ENCODE data around the gene TPRN.

The TPRN gene

DNA sequence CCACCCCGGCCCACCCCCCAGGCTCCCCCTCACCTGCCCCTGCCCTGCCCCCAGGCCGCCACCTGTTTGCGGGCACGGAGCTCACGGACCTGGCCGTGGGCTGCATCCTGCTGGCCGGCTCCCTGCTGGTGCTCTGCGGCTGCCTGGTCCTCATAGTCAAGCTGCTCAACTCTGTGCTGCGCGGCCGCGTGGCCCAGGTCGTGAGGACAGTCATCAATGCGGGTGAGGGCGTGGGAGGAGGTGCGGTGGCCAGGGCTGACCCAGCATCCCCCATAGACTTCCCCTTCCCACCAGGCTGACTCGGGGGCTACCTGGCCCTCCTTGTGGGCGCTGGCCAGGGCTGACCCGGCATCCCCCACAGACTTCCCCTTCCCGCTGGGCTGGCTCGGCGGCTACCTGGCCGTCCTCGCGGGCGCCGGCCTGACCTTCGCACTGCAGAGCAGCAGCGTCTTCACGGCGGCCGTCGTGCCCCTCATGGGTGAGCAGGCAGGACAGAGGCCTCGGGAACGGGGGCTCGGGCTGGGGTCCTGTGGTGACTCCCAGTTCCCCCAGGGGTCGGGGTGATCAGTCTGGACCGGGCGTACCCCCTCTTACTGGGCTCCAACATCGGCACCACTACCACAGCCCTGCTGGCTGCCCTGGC lies 33.6 kb upstream of the TPRN start:
- no peak overlapping the region for H3K4me3 ChIP-seq (replicated peaks; ENCODE audit: low read depth, low read length)
- DNase-seq (ENCODE audit: low read depth): no peak
- TF ChIP-seq CTCF (IDR thresholded peaks at IDR 0.05; ENCODE audit: low read length, missing control alignments): no peak

- DNase-seq (ENCODE audit: low read depth): no peak
- no peak overlapping the region for H3K4me3 ChIP-seq (replicated peaks; ENCODE audit: low read depth, low read length)
- no peak for TF ChIP-seq CTCF (IDR thresholded peaks at IDR 0.05; ENCODE audit: low read length, missing control alignments)
Measured at GRCh38 chr9:137233143-137233980, 32.8 kb upstream of the TPRN start.

GRCh38 chr9:137232510-137232909 lies 32.0 kb upstream of the TPRN start:
- no peak for DNase-seq (ENCODE audit: low read depth)
- no peak overlapping the region for H3K4me3 ChIP-seq (replicated peaks; ENCODE audit: low read depth, low read length)
- TF ChIP-seq CTCF (IDR thresholded peaks at IDR 0.05; ENCODE audit: low read length, missing control alignments): no peak

DNA sequence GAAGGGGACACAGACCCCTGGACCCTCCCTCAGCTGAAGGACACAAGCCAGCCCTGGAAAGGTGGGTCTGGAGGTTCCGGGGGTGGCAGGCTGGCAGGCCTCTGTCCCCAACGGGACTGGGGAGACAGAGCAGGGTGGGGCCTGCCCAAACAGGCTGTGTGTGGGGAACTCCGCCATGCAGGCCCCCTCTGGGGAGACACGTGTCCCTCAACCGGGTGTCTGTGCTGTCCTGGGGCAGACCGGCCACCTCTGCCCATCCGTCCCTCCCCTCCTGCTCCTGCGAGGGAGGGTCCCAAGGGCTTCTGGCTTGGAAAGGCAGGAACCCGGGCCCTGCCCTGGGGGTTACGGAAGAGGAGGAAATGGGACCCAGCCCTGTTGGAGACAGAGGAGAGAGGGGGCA lies 31.6 kb upstream of the TPRN start:
- no peak for DNase-seq (ENCODE audit: low read depth)
- TF ChIP-seq CTCF (IDR thresholded peaks at IDR 0.05; ENCODE audit: low read length, missing control alignments): no peak
- no peak overlapping the region for H3K4me3 ChIP-seq (replicated peaks; ENCODE audit: low read depth, low read length)

DNA sequence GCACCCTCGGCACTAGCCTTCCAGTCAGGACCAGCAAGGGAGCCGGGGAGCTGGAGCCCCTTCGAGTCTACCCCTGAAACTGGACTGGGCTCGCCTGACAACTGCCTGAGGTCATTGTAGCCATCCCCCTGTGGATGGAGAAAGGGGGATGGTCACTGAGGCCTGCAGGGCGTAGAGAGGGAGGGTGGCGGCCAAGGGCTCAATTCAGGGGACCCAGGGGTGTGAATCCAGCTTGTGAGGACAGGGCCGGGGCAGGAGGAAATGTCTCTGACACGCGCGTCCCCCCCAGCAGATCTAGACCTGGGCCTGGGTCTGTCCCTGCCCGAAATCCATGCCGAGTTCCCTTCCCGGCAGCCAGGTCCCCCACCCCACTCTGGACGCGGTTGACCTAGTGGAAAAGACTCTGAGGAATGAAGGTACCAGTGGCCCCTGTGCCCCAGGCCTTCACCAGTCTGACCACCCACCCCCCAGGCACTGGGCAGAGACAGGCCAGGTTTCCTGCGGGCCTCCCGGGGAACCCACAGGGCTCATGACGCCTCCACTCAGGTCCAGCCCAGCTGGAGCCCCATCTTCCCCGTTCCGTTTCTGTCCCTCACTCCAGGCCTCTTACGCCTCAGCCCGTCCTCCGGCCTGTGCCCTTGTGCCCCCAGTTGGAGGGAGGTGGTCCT lies 31.0 kb upstream of the TPRN start:
- no peak for DNase-seq (ENCODE audit: low read depth)
- H3K4me3 ChIP-seq (replicated peaks; ENCODE audit: low read depth, low read length): no peak overlapping the region
- TF ChIP-seq CTCF (IDR thresholded peaks at IDR 0.05; ENCODE audit: low read length, missing control alignments): no peak

GRCh38 chr9:137230705-137231371 lies 30.3 kb upstream of the TPRN start, which contains the start of gene SLC34A3:
TSS of gene SLC34A3 (plus strand) at chr9:137230901. CDS start at chr9:137231703, 802 bp downstream.
- no peak for DNase-seq (ENCODE audit: low read depth)
- no peak within 1 kb of the TSS for H3K4me3 ChIP-seq (replicated peaks; ENCODE audit: low read depth, low read length)
- no peak for TF ChIP-seq CTCF (IDR thresholded peaks at IDR 0.05; ENCODE audit: low read length, missing control alignments)
